Measurements from ENCODE around the gene SEMA3F.
A peak's percentile ranks its signal among the peaks of the same experiment; 100 is the strongest.
"Not testable (repeated sequence)": the region's sequence is repeated elsewhere in the genome, so short reads cannot be mapped to it uniquely, and the experiment has no call there.

The SEMA3F gene

DNA sequence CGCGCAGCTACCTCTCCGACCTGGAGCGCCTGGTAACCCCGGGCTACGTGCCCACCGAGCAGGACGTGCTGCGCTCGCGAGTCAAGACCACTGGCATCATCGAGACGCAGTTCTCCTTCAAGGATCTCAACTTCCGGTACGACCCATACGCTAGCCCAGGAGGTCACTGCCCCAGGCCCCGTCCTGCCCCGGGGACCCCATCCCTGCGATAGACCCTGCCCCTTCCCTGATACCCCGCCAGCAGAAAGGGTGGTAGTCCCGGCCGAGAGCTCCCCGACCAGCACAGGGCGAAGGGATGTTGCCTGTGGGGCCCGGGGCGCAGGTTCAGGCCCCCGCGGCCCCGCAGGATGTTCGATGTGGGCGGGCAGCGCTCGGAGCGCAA, 38.6 kb downstream of the SEMA3F start:
- no peak for DNase-seq (ENCODE audit: low spot score)

DNA sequence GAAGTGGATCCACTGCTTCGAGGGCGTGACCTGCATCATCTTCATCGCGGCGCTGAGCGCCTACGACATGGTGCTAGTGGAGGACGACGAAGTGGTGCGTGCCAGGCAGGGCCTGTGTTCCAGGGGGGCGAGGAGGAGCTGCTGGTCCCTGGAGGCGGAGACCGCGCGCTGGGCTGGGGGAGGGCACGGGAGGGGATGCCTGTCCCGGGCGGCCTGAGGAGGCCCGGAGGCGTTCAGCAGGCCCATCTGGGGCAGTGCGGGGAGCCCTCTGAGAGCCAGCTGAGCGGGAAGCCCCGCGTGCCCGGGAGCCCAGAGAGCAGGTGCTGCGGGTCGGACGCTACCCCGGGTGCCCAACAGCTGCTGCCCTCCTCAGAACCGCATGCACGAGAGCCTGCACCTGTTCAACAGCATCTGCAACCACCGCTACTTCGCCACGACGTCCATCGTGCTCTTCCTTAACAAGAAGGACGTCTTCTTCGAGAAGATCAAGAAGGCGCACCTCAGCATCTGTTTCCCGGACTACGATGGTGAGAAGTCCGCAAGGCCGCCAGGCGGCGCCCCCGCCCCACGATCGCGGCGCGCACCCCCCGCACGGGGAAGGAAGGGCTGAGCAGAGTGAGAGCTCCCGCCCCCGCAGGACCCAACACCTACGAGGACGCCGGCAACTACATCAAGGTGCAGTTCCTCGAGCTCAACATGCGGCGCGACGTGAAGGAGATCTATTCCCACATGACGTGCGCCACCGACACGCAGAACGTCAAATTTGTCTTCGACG, 39.2 kb downstream of the SEMA3F start:
- peak; percentile 88 for DNase-seq (ENCODE audit: low spot score)

DNA sequence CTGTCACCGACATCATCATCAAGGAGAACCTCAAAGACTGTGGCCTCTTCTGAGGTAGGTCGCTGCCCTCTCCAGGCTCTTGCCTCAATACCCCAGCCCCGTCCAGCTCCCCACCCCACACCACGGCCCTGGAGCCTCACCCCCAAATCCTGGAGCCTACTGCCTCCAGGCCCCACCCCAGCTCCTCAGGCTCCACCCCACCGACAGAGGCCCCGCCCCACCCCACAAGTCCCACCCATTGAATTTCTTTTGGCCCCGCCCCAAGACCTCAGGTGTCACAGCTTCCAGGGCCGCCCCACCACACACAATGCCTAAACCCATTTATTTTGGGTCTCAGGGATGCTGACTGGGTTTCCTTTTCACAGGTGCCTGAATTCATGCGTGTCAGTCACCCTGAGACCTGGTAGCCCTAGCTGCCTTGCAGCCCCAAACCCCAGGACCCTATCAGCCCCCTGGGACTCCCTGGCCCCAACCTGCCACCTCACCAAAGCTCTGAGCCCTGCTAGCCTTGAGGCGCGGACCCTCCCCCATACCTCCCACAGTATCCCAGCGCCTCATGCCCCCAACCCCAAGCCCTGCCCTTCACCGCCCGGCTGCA, 39.9 kb downstream of the SEMA3F start:
- DNase-seq (ENCODE audit: low spot score), result no peak

DNA sequence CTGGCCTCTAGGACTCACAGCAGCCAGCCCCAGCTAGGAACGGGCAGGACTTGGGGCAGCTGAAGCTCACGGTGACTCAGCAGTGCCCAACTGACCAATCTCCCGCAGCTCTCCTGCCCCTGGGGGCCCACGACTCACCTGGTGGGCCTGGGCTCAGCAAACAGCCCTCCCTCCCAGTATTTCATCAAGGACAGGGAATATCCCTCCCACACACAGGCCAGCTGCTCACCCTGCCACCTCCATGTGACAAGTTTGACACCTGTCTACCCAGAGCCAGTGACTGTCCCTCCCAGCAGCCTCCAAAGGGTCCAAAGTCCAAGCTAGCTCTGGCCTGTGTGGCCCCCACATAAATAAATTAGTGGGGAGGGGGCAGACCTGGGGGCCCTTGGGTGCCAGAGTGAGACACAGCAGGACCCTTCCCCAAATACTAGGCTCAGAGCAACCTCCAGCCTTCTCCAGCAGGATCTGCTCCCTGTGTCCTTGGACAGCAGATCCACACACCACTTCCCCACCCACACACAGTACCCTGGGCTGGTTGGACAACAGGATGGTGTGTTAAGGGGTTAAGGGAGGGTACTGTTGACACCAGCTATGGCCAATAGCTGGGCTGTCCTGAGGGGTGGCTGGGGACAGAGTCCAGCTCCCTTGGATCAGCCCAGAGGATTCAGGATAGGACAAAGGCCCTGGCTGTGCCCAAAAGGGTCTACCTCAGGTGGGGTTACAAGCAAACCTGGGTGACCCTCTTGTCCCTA, 40.6 kb downstream of the SEMA3F start:
- DNase-seq (ENCODE audit: low spot score), result no peak

DNA sequence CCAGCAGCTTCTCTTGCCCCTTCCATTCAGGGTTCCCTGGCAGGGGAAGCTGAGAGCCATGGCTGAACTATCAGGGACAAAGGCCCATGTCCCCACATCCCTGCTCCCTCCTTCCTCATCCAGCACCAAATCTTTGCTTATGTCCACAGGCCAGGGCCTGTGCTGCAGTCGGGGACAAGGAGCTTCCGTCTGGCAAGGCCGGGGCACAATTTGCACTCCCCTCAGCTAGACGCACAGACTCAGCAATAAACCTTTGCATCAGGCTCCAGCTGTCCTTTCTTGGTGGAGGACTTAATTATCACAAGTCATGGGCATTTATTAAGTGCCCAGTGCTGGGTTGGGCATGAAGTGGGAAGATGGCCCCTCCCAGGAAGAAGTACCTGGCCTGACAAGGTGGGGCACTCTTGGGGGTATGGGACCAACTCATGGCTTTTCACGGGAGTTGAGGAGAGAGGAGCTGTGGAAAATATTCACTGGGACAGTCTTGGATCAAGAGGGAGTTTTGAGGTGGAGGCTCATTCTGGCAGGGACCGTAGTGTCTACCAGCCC, 41.2 kb downstream of the SEMA3F start:
- no peak for DNase-seq (ENCODE audit: low spot score)

DNA sequence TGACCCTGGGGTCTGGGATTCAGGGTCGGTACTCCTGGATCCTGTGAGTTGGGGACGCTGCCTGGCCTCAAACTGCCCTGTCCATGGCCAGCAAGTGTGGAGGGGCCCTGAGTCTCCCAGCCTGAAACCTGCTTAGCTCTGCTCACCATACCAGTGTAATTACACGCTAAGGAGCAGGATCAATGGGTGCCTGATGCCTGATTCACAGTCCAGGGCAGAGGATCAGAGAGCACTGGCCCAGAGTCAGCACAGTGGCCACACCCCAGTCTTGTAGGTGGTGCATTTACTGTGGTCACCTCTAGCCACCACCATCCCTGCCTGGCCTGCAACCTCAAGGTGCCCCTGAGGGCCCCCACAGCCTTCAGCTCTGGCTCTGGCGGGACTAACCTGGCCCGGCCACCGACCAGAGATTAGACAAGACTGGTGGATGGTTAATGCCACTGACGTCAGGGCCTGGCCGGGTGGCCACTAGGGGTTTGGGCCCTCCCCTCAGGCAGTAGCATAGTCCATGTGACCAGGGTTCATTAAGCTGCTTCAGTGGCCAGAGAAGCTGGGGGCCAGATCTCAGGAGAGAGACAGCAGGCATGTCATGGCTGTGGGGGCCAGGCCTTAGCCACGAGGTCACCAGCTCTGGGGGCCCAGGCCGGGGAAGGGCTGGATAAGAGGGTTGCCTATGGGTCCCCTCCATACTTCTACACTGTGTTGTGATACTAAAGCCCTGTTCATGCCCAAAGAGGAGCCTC, 46.6 kb downstream of the SEMA3F start:
- no peak for DNase-seq (ENCODE audit: low spot score)

DNA sequence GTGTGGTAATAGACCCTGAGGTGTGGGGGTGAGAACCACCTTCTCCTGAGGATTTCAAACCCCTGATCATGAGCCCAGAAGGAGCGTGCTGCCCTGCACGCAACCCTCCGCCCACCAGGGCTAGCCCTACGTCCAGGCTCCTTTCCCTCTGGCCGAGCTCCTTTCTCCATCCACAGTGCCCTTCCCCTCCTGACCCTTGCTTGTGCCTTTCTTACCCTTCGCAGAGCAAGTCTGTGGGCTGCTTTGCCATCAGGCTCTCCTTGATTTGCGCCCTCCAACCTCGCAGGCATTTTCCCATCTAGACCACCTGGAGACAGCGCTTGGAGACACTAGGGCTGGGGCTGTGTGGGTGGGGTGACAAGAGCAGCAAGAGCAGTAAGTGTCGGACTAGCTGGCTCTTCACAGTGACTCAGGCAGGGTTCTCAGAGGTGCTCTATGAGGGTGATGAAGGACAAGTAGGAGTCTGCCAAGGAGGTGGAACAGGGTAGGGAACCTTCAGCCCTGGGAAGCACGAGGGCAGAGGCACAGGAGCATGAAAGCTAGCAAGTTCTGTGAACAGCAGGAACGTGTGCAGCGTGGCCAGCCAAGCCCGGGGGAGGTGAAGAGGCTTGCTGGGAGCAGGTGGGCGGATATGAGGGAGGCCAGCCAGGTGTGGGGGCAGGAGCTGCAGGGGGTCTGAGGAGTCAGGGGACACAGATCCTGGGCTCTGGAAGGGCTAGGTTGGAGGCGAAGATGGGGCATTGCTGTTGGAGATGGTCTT, 47.4 kb downstream of the SEMA3F start:
- no peak for DNase-seq (ENCODE audit: low spot score)

DNA sequence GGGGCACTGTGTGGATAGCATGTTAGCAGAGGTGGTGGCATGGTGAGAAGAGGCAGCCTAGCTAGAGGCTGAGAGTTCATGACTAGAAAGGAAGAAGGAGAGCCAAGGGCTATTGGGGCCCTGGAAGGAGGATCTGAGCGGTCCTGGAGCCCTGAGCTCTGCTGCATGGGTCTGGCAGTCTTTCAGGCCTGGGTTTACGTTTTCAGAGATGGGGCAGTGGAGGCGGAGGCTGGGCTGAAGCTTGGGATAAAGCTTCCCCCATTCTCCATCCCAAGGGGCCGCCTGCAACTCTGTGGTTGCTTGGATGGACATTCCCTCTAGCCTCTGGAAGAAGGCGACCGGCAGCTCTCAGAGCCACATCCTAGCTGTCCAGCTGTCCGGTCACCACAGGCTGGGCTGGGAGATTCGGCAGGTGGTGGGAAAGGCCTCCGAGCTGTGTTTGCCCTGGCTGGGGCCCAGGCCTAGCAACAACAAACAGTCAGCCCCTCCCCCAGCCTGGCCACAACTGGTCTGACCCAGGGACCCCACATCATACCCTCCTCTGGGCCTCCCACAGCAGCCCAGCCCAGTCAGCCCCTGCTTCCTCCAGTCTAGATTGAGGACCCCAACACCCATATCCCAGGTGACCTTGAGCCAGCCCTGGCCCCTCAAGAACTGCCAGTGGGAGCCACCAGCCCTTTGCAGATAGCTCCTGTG, 48.1 kb downstream of the SEMA3F start:
- no peak for DNase-seq (ENCODE audit: low spot score)

DNA sequence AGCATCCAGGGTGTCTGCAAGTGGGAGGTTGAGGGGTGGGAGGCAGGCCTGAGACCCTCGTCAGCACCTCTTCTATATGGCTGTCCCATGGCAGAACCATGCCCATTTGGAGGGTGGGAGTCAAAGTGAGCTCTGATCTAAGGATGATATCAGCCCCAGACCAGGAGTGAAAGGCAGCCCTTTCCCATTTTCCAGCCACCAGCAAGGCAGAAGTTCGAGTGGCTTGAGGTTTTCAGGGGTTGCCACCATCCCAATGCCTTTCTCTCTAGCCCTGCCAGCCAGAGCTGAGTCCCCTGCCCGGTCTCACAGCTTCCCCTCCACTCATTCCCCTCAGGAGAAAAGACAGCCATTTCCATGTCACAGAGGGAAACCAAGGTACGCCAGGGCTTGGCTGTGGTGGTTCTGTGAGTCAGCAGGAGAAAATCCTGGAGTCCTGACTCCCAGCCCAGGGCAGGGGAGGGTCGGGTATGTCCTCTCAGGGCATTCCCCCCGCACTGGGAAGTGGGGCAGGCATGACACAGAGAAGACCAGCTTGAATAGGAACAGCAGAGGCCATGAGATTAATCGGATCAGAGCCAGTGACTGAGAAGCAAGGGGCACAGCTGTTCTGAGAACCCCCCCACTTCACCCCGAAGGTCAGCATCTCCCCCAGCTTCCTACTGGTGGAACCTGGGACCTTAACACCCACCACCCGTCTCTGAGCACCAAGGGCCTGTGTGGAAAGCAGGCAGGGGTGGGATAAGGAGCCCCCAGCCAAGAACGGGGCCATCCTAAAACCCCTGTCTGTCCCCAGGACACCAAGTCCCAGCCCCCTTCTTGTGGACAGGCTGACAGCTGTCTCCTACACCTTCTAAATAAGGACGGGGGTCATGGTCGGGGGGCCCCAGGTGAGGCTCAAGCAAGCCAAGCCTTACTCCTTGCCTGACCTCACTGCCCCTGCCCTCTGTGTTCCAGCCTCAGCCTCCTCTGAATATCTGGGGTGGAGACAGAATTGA, 49.0 kb downstream of the SEMA3F start:
- DNase-seq (ENCODE audit: low spot score), result no peak

DNA sequence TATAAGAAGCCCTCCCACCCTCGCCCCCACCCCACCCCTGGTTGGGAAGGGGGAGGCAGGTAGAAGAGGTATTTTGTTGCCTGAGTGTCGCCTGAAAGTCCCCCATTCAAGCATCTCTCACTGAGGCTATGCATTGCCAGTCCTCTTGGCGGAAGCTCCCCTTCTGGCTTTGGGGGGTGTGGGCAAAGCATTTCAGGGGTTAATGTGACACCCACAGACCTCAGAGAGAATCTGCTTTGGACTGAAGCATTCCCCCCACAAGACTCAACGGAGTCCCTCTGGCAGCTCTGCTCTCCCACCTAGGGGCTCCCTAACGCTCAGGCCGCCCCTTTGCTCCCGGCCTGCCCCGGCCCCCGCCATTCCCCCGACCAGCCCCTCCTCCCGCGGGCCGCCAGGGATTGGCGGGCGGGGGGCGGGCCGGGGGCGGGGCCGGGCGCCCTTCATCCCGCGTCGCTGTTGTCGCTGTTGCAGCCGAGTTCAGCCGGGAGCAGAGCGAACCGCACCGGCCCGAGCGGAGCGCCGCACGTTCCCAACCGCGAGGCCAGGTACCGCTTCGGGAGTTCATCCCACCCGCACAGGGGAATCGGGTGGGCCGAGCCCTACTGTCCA, 49.8 kb downstream of the SEMA3F start, which contains the start of gene SLC38A3:
Gene SLC38A3, plus strand, starts transcription at position 468 of the 609 bp plus-strand sequence. CDS start 8,929 bp downstream, outside the sequence.
- peak; percentile 49 for DNase-seq (ENCODE audit: low spot score)

DNA sequence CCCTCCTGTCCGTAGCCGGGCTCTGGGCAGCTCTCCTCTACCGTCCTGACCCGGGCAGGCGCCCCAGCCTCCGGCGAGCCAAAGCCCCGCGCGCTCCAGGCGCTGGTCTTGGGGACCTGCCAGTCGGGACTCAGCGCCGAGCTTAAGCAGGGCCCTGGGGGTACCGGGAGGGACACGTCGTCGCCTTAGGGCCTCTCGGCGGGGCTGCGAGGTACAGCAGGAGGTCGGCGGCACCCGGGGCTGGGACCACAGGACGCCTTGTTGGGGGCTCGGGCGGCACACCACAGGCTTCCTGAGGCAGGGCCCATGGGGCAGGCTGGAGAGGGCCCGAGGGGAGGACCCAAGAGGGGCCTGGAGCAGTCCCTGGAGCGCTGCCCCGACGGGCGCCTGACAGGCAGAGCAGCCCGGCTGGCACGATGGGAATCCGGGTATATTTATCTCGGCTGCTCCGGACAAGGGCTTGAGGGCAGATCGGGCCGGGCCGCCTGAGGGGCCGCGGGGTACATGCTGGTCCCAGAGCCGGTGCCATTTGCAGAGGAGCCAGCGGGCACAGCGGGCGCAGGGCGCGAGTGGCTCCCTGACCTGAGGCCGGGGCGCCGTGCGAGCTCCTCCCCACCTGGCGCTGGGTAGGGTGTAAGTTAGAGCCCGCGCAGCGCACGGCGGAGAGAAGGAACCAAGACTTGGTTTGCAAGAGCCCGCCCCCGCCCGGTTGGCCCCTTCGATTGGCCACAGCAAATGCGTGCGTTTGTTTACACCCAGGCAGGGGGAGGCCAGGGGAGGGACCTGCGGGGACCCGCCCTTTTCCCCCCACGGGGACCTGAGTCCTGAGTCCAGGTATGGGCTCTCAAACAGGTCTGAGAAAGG, 50.5 kb downstream of the SEMA3F start:
- no peak for DNase-seq (ENCODE audit: low spot score)

DNA sequence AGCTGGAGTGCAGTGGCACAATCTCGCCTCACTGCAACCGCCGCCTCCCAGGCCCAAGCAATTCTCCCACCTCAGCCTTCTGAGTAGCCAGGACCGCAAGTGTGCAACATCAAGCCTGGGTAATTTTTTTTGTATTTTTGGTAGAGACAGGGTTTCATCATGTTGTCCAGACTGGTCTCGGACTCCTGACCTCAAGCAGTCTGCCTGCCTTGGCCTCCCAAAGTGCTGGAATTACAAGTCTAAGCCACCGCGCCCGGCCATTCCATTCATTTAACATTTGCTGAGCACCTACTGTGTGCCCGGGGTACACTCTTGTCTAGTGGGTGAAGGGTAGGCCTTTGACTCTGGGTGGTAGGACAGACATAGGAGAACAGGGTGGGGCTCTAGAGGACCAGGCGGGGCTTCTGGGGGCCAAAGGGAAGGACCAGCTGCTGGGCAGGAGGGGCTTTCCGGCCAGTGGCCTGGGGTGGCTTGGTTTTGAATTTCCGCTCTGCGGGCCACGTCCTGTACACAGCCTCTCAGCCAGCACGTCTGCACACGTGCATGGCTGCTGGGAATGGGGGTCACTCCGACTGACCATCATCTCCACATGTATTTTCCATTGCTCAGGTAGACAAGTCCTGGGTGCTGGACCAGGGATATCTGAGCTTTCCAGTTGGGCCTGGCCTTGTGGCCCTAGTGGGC, 52.4 kb downstream of the SEMA3F start:
- DNase-seq (ENCODE audit: low spot score), result no peak

DNA sequence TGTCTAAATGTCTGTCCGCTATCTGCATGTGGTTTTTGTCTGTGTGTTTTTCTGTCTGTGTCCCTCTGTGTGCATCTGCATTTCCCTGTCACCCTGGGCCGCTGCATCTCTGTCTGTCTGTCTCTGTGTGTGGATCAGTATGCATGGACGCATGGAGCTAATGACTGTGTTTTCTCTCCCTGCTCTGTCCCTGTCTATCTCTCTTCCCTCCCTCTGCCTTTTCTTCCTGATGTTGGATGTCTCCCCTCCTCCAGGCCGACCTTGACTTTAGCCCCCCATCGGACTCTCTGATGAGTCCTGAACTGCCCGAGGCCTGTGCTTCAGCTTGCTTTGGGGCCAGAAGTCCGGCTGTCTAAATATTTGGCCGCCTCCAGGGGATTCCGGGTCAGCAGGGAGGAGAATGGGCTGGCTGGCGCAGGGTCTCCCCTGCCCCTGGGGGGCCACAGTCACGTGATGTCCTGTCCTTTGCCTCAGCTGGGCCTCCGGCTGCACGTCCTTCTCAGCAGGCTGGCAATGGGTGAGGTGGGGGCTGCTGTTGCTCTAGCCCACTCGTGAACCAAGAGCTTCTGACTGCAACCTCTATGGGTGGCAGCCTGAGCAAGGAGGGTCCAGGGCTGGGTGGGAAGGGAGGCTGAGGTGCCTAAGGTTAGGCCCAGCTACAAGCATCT, 53.7 kb downstream of the SEMA3F start:
- DNase-seq (ENCODE audit: low spot score), result no peak

DNA sequence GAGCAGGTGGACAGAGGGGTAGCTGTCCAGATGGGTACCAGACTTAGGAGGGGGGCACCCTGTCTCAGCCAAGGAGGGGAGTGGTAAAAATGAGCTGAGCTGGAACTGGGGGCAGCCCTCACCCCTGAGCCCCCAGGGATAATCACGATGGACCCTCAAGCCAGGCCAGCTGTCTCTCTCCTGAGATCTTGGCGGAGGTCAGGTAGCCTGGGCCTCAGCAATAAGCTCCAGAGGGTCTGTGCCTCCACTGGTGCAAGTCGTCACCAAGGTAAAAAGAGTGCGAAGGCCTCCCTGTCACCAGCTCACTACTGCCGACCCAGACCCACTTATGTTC, 55.0 kb downstream of the SEMA3F start:
- DNase-seq (ENCODE audit: low spot score), result no peak

DNA sequence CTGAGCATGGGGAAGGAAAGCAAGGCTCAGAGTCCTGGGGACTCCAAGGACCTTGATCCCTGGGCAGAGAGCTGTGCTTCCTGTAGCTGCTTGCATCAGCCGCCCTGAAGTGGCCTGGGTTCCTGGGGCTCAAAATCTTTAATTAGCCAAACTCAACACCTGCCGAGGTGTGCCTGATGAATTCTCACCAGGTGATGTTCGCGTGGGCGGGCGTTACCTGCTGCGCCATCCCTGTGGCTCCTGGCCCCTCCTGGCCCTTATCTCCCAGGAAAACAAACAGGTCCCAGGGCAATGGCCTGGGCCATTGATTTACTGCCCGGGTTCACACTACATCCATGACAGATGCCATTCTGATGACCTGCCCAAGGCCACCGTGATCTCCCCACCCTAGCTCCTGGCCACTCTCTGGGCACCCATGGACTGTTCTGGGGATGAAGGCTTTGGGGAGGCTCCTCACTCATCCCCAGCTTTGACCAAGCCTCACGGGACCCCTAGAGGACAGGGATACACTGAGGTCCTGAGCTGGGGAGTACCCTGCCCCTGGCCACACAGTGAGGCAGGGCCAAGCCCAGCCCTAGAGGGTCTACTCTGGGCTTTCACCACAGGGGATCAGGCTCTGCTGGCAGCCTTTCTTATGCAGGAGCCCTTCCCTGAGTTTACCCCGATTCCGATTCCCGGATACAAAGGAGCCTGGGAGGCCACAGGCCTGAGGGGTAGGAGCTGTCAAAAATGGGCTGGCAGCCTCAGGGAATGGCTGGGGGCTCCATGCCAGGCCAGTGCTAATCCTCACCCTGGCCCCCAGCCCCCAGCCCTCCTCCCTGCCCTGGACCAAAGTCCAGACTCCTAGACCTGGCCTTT, 55.6 kb downstream of the SEMA3F start:
- DNase-seq (ENCODE audit: low spot score), result no peak

DNA sequence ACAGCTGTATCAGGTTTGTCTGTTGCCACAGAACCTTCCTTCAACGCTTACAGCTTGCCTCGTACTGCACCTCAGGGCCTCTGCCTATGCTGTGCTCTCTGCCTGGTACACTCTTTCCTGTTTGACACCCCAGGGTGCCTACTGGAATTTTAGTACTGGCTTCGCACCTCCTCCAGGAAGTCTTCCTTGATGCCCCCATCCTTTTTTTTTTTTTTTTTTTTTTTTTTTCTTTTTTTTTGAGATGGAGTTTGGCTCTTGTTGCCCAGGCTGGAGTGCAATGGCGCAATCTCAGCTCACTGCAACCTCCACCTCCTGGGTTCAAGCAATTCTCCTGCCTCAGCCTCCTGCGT, 56.2 kb downstream of the SEMA3F start:
- not testable (repeated sequence) for DNase-seq (ENCODE audit: low spot score)
